GM21786 (cell line): ENCODE data around the gene LRRC41.

Source experiments
- ATAC-seq: cut with Tn5 transposase; IDR thresholded peaks from one replicate; pipeline ENCODE4 v1.9.1; 2021; ENCODE audit not compliant: unreplicated experiment

LRRC41 gene

DNA sequence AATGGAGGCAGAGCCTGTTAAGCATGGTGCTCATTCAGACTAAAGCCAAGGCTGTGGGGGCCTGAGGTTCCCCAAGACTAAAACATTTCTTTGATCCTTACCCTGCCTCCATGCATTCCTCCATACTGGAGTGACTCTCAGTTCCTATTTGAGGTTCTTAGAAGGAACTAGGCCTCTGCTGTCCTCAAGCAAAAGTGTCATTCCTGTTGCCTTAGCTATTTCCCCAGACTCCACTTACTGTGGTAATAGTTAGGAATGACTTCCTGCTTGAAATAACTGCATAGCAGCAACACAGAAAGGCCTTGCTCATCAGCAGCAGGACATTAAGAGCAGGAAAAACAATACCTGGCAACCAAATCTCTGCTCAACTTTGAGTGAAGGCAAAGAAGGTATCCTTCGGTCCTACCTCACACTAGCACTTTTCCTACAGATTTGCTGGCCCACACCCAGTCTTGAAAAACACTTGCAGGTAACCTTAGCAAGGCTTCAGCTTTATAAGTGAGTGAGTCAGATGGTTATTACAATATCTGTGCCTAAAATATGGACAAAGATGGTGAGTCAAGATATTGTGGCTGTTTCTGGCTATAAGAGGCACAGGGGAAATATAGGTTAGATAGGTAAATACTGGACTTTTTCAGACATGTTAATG is 14.8 kb downstream of the LRRC41 start:
- ATAC-seq, result no peak

DNA sequence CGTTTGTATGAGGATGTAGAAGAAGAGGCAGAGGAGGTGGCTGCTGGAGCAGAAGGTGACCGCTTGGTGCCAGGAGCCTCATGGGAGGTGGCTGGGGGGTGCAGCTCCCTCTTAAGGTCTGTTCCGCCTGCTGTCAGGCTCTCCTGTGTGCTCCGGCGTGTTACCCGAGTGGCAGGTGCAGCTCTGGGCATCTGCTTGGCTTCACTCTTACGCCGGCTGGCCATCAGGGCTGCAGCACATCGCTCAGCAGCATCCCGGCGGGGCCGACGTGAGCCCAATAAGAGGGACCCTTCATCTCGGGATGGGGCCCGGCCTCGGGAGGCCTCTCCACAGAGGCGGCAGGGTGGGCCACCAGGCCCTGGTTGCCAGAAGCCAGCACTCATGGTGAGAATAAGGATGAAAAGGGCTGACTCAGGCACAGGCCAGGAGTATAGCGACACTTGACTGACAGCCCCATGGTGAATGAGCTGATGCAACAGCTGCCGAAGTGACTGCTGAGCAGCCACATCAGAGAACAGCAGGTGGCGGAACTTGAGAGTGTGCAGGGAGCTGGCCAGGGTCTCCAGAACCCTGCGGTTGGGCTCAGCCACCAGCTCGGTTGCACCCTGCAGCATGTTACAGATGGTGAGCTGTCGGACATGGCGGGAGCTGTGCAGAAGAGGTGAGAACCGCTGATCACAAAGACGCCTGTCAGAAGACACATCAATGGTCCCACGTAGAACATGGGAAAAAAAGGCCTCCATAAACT is 17.5 kb downstream of the LRRC41 start:
- ATAC-seq, result no peak

DNA sequence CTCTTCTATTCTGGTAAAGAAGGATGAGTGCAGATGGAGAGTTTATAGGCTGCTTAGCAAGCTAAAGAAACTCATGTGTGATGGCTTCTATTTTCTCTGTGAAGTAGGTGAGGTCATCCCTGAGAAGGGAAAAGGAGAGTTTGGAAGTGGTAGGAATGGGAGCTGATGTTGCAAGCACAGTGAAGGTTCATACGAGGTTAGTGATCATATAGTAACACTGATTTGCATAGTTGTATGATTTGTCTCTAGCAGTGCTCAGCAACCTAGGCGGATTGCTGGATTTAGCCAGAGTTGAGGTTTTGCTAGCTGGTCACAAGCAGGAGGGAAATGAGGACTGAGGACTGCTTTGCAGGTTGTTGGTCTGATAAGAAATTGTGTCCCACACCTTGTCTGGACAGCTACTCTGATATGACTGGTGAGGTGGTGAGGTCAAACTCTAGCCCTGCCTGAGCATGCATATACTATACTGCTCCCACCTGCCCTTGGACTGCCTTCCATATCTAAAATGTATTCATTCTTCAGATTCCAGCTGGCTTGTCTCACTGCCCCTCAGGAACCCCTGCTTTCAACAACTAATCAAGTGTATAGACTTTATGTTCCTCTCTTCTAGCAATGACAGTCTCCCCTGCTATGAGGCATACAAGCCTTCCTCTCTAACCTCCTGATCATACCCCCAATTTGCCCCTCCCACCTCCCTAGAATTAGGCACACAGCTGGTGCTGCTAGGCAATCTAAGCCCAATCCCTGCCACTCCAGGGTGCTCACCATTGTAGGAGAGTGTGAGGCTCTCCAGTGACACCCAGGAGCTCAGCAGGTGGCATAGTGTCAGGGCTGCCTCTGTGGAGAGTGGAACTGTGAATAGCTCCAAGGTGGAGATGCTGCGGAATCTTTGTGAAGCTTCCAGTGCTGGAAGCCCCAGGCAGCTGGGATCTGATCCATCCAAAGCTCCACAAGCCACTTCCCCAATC is 18.5 kb downstream of the LRRC41 start:
- no peak for ATAC-seq

DNA sequence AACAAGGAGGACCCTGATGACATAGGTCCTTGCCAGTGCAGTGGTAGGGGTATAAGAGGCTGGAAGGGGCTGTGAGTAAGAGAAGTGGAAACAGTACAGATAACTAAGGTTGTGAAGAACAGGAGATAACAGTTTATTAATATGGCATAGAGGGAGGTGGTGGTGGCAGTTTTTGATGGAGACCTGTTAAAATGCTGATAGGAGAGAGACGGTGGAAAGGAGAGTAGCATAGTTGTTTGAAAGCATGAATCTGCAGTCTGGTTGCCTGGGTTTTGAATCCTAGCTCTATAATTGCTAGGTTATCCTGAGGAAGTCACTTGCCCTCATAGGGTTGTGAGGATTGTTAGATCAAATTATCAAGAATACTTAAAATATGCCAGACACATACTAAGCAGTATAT is 19.4 kb downstream of the LRRC41 start:
- no peak for ATAC-seq

DNA sequence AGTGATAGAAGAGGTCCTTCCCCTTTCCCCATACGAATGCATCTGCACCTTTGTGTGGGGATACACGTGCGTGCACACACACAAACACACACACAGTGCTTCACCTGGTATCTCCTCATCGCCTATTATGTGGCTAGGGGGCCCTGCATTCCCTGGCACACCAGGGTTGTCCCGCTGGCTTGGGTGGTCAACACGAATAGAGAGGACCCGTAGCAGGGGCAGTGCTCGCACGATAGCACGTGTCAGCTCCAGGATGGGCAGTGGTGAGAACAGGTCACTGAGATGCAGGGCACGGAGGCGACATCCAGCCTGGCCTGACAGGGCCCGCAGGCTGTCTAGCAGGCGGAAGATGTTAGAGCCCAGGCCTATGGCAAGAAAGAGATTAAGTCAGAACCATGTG is 22.4 kb downstream of the LRRC41 start:
- no peak for ATAC-seq

DNA sequence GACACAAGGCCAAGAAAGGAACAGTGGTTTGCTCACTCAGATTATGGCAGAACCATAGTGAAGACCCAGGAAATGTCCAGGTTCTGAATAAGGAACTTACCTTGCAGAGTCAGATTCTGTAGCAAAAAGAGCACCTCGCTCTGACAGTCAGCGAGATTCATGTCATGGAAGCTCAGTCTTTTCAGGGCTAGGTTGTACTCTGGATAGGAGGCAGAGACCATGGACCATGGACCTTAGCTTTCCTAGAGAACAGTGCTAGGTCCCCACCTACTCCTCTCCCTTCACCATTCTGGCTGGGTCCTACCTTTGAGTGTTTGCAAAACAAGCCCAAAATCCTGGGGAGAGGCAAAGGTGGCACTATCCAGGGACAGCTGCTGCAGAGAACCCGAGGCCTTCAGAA is 23.3 kb downstream of the LRRC41 start:
- no peak for ATAC-seq

DNA sequence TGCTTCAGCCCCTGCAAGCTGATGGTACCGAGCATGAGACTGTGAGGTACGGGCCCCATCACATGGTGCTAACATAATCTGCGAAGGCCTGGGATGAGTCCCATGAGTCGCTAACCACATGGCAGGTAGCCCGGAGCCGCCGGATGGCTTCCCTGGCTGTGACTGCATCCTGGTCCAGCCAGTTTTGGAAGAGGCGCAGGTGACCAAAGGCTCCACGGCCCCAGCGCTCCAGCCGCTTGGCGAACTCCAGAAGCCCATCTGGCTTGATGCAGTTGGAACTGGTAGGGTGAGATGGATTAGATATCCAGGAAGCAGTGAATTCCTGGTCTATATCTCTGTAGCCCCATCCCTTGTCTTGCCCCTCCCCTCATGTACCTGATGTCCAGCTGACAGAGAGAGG is 24.6 kb downstream of the LRRC41 start:
- no peak for ATAC-seq

DNA sequence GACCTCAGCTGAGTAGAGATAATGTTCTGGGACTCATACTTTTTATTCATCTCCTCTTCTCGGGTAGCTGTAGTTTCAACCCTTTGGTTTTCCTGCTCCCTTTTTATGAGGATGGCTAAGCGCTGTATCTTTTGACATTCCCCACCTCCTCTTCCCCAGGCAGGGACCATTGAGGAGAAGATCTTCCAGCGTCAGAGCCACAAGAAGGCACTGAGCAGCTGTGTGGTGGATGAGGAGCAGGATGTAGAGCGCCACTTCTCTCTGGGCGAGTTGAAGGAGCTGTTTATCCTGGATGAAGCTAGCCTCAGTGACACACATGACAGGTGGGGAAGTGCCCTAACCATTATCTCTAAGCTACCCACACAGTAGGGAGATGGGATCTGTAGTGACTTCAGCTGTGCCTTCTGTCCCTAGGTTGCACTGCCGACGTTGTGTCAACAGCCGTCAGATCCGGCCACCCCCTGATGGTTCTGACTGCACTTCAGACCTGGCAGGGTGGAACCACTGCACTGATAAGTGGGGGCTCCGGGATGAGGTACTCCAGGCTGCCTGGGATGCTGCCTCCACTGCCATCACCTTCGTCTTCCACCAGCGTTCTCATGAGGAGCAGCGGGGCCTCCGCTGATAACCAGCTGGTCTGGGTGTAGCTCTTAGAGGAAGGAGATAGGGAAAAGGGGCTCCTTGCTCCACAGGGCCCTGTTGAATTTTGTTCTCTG is 25.6 kb downstream of the LRRC41 start:
- no peak for ATAC-seq

DNA sequence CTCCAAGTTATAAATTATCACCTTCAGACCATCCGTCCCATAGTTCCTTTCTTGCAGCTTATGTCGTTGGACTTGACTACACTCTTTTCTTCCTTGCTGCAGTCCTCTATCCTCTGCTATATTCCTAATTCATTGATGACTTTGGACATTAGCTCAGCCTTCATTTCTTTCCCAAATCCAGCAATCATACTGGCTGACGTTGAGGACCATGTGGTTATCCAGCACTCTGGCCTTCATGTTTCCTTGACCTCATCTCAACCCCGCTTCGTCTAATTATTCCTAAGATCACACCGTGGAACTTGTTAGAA is 28.4 kb downstream of the LRRC41 start:
- no peak for ATAC-seq

DNA sequence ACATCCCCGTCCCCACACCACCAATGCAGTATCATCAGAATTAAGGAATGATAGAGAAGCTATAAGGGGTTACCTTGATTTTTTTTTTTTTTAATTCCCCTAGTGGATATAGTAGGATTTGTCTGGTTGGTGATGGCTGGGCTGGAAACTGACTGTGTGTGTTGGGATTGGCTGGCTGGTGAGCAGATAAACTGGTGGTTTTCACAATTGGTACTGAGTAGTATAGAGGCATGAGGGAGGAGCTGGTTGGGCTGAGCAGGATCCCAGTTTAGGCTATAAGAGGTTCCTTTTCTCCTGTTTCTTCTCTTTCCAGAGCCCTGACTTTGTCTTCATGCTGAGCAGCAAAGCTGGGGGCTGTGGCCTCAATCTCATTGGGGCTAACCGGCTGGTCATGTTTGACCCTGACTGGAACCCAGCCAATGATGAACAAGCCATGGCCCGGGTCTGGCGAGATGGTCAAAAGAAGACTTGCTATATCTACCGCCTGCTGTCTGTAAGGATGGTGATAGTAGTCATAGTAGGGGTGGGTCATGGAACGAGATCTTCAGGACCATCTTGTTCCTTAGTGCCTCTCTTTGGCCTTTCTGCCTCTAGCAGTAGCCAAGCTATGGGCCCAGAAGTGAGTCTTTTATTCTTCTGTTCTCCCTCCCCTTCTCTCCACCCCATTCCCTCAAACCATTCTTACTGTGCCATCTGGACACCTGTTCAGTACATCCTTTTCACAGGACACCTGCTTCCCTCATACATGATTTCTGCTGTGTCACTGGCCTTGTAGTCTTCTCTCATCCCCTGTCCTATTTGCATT is 29.0 kb downstream of the LRRC41 start:
- ATAC-seq, result no peak

DNA sequence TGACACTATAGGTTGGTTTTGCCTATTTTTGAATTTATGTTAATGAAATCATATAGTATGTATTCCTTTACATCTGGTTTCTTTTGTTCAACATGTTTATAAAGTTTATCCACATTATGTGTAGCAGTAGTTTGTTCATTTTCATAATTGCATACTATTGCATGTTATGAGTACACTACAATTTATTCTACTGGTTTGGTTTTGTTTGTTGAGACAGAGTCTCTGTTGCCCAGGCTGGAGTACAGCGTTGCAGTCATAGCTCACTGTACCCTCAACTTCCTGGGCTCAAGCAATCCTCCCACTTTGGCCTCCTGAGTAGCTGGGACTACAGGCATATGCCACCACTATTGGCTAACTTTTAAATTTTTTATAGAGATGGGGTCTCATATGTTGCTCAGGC is 34.8 kb downstream of the LRRC41 start:
- ATAC-seq, result no peak

DNA sequence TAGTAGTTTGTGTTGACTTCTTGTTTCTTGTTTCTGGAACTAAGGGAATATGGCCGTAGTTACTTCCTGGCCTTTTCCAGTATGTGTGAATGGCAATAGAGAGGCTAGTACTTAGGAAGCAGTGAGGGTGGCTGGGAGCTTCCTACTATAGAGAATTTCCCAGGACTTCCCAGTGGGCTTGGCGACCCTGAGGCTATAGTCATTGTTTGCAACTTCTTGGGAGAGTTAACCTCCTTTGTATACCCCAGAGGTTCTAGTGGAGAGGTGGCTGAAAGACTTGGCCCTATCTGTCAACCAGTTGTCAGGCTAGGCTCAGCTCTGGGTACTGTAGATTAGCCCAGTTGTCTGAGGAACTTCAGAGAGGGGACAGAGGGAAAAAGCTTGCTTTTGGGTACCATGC is 40.3 kb downstream of the LRRC41 start:
- no peak for ATAC-seq

DNA sequence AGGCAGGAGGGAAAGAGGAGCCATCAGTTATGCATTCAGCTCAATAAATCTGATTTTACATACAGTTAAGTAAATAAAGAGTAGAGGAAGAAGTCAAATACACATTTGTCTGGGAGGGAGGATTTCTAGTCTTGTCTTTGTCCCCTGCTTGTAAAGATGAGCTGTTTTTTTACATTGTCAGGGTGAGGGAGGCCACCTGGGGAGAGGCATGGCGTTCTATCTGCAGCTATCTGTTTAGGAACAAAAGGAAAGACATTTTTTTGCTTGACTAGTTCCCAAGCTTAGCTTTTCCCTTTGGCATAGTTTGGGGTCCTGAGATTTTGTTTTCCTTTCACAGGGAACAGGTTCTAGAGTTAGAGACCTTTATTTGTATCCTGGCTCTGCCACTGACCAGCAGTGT is 40.9 kb downstream of the LRRC41 start:
- no peak for ATAC-seq

DNA sequence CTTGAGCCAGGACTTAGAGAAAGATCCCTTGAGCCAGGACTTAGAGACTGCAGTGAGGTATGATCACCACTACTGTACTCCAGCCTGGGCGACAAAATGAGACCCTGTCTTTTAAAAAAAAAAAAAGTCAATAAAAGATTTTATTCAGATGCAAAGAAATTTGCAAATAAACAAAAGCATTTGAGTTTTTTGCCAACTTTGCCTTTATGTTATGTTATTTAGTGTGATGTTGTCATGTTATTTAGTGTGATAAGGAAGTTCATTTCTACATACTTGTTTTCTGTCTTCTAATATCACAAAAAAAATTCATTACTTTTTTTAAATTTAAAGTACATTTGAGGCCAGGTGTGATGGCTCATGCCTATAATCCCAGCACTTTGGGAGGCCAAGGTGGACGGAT is 46.9 kb downstream of the LRRC41 start:
- ATAC-seq, result no peak

DNA sequence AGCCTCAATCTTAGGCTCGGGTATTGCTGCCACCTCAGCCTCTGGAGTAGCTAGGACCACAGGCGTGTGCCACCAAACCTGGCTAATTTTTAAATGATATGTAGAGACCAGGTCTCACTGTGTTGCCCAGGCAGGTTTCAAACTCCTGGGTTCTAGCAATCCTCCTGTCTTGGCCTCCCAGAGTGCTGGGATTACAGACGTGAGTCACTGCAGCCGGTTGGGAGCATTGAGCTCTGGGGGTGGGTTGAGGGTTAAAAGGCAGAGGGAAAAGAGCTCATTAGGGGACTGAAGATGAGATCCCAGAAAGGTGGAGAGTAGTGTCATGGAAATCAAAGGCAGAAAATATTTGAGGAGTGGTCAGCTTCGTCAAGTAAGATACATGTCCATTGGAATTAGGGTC is 48.7 kb downstream of the LRRC41 start:
- no peak for ATAC-seq

DNA sequence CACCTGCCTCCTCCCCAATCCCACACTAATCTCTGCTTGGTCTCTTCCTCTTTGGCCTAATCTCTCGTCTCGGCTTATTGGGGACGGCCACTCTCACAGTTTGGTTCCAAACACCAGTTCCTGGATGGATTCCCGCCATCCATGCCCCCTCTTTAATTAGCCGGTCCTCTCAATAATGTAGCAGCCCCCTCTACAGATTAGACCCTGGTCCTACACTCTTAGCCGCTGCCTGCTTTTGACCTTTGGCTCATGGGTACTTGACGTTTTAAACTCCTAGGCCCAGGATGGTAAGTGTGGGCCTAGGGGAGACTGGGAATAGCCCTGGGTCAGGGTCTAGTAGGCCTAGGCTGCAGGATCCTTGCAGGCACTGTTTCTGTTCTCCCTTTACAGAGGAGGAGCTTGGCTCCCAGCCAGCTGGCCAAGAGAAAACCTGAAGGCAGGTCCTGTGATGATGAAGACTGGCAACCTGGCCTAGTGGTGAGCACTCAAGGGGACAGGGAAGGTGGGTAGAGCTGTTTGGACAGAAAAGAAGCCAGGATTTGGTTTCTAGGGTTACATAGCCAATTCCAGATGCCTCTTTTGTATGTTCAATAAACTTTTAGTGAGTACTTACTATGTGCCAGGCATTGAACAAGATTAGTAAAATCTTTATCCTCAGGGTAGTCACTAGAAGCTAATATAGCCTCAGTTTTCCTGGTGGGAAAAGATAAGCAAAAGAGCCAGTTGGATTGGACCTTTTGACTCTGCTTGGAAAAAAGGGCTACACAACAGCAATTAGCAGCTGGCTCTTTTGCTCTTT is 55.1 kb downstream of the LRRC41 start:
- ATAC-seq, result no peak

DNA sequence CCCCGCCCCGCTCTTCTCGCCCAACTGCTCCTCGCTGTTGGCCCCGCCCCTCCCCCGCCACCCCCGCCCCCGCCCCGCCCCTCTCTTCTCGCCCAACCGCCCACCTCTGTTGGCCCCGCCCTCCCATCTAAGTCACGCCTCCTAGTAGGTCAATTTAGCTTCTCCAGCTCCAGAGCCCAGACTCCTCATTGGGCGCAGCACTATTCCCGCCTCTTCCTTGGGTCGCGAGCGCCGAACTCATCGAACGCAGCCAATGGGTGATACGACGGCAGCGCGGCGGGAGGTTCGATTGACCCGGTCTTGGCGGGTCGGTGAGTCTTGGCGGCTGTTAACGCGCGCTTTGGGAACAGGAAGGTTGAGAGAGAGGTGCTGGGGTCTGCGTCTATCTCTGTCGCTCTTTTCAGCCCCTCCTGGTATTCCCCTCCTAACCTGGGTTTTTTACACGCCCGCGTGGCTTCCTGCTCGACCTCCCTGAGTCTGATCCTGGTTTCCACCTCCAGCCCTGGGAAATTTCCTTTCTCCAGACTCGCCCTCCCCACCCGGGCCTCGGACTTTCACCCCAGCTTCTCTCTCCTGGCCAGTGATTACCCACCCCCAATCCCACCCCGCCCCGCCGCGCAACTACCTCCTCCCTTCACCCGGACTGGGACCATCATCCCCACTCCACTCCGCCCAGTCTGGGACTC is 55.8 kb downstream of the LRRC41 start, which contains the start of gene RAD54L:
Gene RAD54L, plus strand, starts transcription at position 328 of the 686 bp plus-strand sequence. CDS start 643 bp downstream, outside the sequence.
- peak; percentile 97 for ATAC-seq

DNA sequence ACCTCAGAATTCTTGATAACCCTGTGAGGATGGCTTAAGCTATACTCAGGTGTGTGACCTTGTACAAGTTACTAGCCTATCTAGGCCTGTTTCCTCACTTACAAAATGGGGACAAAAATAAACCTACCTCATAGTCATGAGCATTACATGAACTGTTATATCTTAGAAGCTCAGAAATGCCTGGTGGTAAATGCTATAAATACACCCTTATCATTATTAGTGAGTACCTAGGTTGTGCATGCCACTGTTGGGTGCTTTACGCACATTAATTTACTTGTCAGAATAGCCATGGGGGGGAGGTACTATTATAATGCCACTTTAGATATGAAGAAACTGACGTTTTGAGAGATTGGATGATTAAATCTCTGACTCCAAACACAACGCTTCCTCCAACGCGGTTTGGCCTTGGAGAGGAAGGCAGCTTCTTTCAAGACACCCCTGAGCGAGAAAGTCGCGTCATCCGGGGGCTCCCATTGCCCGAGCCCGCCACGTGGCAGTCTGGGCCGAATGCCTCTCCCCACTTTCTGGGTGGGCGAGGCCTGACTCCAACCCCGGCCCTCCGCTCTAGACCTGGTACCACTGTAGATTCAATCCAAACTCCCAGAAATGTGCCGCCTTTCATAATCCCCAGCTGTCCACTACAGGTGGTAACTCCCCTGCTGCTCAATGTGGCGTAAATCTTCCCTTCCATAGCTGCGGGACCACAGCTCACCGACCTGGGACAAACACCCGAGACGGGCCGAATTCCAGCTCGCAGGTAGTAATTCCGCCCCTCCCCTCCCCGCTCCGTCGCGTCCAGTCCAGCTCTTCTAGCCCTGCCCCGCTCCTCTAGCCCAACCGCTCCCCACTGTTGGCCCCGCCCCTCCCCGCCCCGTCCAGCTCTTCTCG is 56.6 kb downstream of the LRRC41 start:
- ATAC-seq, result peak; percentile 39
